GM12878 (cell line): ENCODE data around the gene NBDY.
A peak's percentile ranks its signal among the peaks of the same experiment; 100 is the strongest.

Source experiments
- ATF2 ChIP-seq: IDR thresholded peaks from 2 replicates; pipeline ENCODE4 v1.6.1; 2012; ENCODE audit warnings: low read length, inconsistent platforms
- CTCF ChIP-seq, 3 experiments: IDR thresholded peaks in 2 of 3; conservative IDR thresholded peaks in 1 of 3; 2 replicates each; pipeline ENCODE4 v1.5.1; 2011; ENCODE audit warnings: low read depth in 3 of 3, low read length in 3 of 3, mild to moderate bottlenecking in 3 of 3, control low read depth in 2 of 3, moderate library complexity in 2 of 3, inconsistent platforms in 1 of 3, mixed read lengths in 1 of 3; ENCODE audit not compliant: control insufficient read depth in 2 of 3, insufficient read depth in 1 of 3; ENCODE audit errors: extremely low read depth in 1 of 3
- E4F1 ChIP-seq: fragments of 450-650 bp; IDR thresholded peaks from 2 replicates; pipeline ENCODE4 v1.6.1; 2018; ENCODE audit warnings: borderline replicate concordance, mild to moderate bottlenecking; ENCODE audit not compliant: partially characterized antibody
- HDAC2 ChIP-seq: fragments of 200-600 bp; sonication (generic); IDR thresholded peaks from 2 replicates; pipeline ENCODE4 v1.6.1; 2017
- IKZF1 ChIP-seq: fragments of 450-650 bp; conservative IDR thresholded peaks from 2 replicates; pipeline ENCODE4 v1.6.1; 2017; ENCODE audit warnings: antibody characterized with exemption, mild to moderate bottlenecking
- NFIC ChIP-seq: IDR thresholded peaks from 2 replicates; pipeline ENCODE4 v1.6.1; 2012; ENCODE audit warnings: low read depth, mild to moderate bottlenecking, inconsistent platforms, low read length, moderate library complexity
- POLR2AphosphoS5 ChIP-seq: IDR thresholded peaks from 2 replicates; pipeline ENCODE4 v1.6.1; 2011; ENCODE audit warnings: mild to moderate bottlenecking, low read length, inconsistent platforms
- SIN3A ChIP-seq: IDR thresholded peaks from 2 replicates; pipeline ENCODE4 v1.6.1; 2012; ENCODE audit warnings: low read depth, low read length, improper control_type of control experiment
- SMC3 ChIP-seq: IDR thresholded peaks from 2 replicates; pipeline ENCODE4 v1.6.1; 2011; ENCODE audit warnings: low read length, improper control_type of control experiment, borderline replicate concordance
- TCF12 ChIP-seq: IDR thresholded peaks from 2 replicates; pipeline ENCODE4 v1.6.1; 2011; ENCODE audit warnings: low read depth, mild to moderate bottlenecking, low read length
- YBX1 ChIP-seq: fragments of 450-650 bp; IDR thresholded peaks from 2 replicates; pipeline ENCODE4 v1.6.1; 2016; ENCODE audit warnings: antibody characterized with exemption
- ZNF217 ChIP-seq: fragments of 450-650 bp; IDR thresholded peaks from 2 replicates; pipeline ENCODE4 v1.6.1; 2017; ENCODE audit warnings: antibody characterized with exemption, mild to moderate bottlenecking

- TF ChIP-seq CTCF (IDR thresholded peaks at IDR 0.05 in 2 of 3, conservative IDR thresholded peaks at IDR 0.05 in 1 of 3; ENCODE audit: control insufficient read depth in 2 of 3, extremely low read depth in 1 of 3, insufficient read depth in 1 of 3, low read depth in 3 of 3, low read length in 3 of 3) (peak in 1 of 3 experiments; percentile 19; a peak in 1 of 6 replicates), IKZF1 (no peak), ZNF217 (no peak), YBX1 (no peak), SIN3A (no peak), SMC3 (no peak), TCF12 (no peak), HDAC2 (no peak), NFIC (no peak), E4F1 (no peak), ATF2 (no peak), POLR2AphosphoS5 (no peak)
Observed at GRCh38 chrX:56798866-56799758, 70.1 kb downstream of the NBDY start.
